ENCODE data around the gene TIPARP. TPM values are rescaled to one million over a fixed set of nuclear protein-coding genes. Genes with fewer than 3 reads are reported as not detected.

TIPARP gene
- total and polyA plus RNA-seq, 2 donors (not counting 1 experiment from before 2014, with no cell fraction given), result 11.2 to 42.5 TPM

GRCh38 chr3:156639414-156640023 is 34.9 kb upstream of the TIPARP start:
- no peak for DNase-seq
- H3K4me1 ChIP-seq (ENCODE audit: control insufficient read depth in 2 of 2, insufficient read depth in 2 of 2, low read length in 2 of 2), result peaks cover 16 to 17% of the 10 kb centered on the region in 2 donors
- H3K4me2 ChIP-seq (replicated peaks; ENCODE audit: low read depth, low read length, poor library complexity, severe bottlenecking), result no peak overlapping the region
- H2AFZ ChIP-seq (ENCODE audit: insufficient read depth, low read depth, low read length, poor library complexity, severe bottlenecking), result no peak overlapping the region
- Mint-ChIP-seq H3K27me3 (no peaks in the 10 kb centered on the region), H3K9me3 (ENCODE audit: insufficient read depth) (no peaks in the 10 kb centered on the region), H3K4me1 (peaks cover 20% of the 10 kb centered on the region), H3K27ac (no peak overlapping the region), H3K4me3 (no peak overlapping the region)
- POLR2A ChIA-PET, result no interaction called here
- no peak overlapping the region for H3K4me3 ChIP-seq (ENCODE audit: control extremely low read depth in 1 of 5, extremely low read depth in 1 of 5, insufficient read depth in 1 of 5, low read depth in 2 of 5, low read length in 4 of 5)
- no peak overlapping the region for H3K27ac ChIP-seq (ENCODE audit: low read length in 2 of 2)
- no peaks in the 10 kb centered on the region for H3K36me3 ChIP-seq (replicated peaks in 1 of 2; ENCODE audit: control extremely low read depth in 1 of 2, control insufficient read depth in 1 of 2, extremely low read depth in 1 of 2, insufficient read depth in 2 of 2, low read length in 1 of 2)
- no peaks in the 10 kb centered on the region for H3K79me2 ChIP-seq (ENCODE audit: control insufficient read depth, insufficient read depth, low read length)
- H3K27me3 ChIP-seq (replicated peaks in 1 of 4; ENCODE audit: control extremely low read depth in 1 of 4, control insufficient read depth in 3 of 4, insufficient read depth in 4 of 4, low read length in 3 of 4), result peaks cover 0 to 3% (median 0%) of the 10 kb centered on the region in 4 experiments
- CTCF ChIA-PET, result no interaction called here
- ATAC-seq (ENCODE audit: low read depth), result no peak
- no peak for TF ChIP-seq EZH2 (IDR thresholded peaks at IDR 0.05; ENCODE audit: borderline replicate concordance, insufficient read depth, low read depth, low read length, poor library complexity, severe bottlenecking)
- TF ChIP-seq CTCF (IDR thresholded peaks at IDR 0.05), result no peak
- H3K9me3 ChIP-seq (ENCODE audit: control extremely low read depth in 1 of 3, control insufficient read depth in 2 of 3, insufficient read depth in 1 of 3, low read length in 2 of 3), result no peaks in the 10 kb centered on the region
- no peaks in the 10 kb centered on the region for H4K20me1 ChIP-seq (ENCODE audit: control insufficient read depth, insufficient read depth, low read length, poor library complexity, severe bottlenecking)
- intact Hi-C loops (cut with micrococcal nuclease), result no loop called here
- H3K9ac ChIP-seq (ENCODE audit: low read length), result no peak overlapping the region

GRCh38 chr3:156641618-156641975 is 32.8 kb upstream of the TIPARP start:
- H3K27ac ChIP-seq (ENCODE audit: low read length in 2 of 2), result no peak overlapping the region
- H3K4me2 ChIP-seq (replicated peaks; ENCODE audit: low read depth, low read length, poor library complexity, severe bottlenecking), result no peak overlapping the region
- DNase-seq (no peak), ATAC-seq (ENCODE audit: low read depth) (no peak)
- H3K36me3 ChIP-seq (replicated peaks in 1 of 2; ENCODE audit: control extremely low read depth in 1 of 2, control insufficient read depth in 1 of 2, extremely low read depth in 1 of 2, insufficient read depth in 2 of 2, low read length in 1 of 2), result no peaks in the 10 kb centered on the region
- Mint-ChIP-seq H3K27ac (no peak overlapping the region), H3K27me3 (no peaks in the 10 kb centered on the region), H3K9me3 (ENCODE audit: insufficient read depth) (no peaks in the 10 kb centered on the region), H3K4me3 (no peak overlapping the region), H3K4me1 (peaks cover 21% of the 10 kb centered on the region)
- no peaks in the 10 kb centered on the region for H3K79me2 ChIP-seq (ENCODE audit: control insufficient read depth, insufficient read depth, low read length)
- no CpG with 5 or more reads among the region's 1 CpG for WGBS (ENCODE audit: insufficient coverage)
- POLR2A ChIA-PET, result no interaction called here
- H3K27me3 ChIP-seq (replicated peaks in 1 of 4; ENCODE audit: control extremely low read depth in 1 of 4, control insufficient read depth in 3 of 4, insufficient read depth in 4 of 4, low read length in 3 of 4), result peaks cover 0 to 3% (median 0%) of the 10 kb centered on the region in 4 experiments
- no peak overlapping the region for H2AFZ ChIP-seq (ENCODE audit: insufficient read depth, low read depth, low read length, poor library complexity, severe bottlenecking)
- H3K4me3 ChIP-seq (ENCODE audit: control extremely low read depth in 1 of 5, extremely low read depth in 1 of 5, insufficient read depth in 1 of 5, low read depth in 2 of 5, low read length in 4 of 5), result no peak overlapping the region
- H3K9me3 ChIP-seq (ENCODE audit: control extremely low read depth in 1 of 3, control insufficient read depth in 2 of 3, insufficient read depth in 1 of 3, low read length in 2 of 3), result no peaks in the 10 kb centered on the region
- CTCF ChIA-PET, result no interaction called here
- H3K9ac ChIP-seq (ENCODE audit: low read length), result no peak overlapping the region
- peaks cover 16 to 17% of the 10 kb centered on the region in 2 donors for H3K4me1 ChIP-seq (ENCODE audit: control insufficient read depth in 2 of 2, insufficient read depth in 2 of 2, low read length in 2 of 2)
- intact Hi-C loops (cut with micrococcal nuclease), result no loop called here
- H4K20me1 ChIP-seq (ENCODE audit: control insufficient read depth, insufficient read depth, low read length, poor library complexity, severe bottlenecking), result no peaks in the 10 kb centered on the region
- no peak for TF ChIP-seq CTCF (IDR thresholded peaks at IDR 0.05)
- no peak for TF ChIP-seq EZH2 (IDR thresholded peaks at IDR 0.05; ENCODE audit: borderline replicate concordance, insufficient read depth, low read depth, low read length, poor library complexity, severe bottlenecking)
